ENCODE measurements around the gene KIF18A. TPM values are rescaled to one million over a fixed set of nuclear protein-coding genes. Genes with fewer than 3 reads are reported as not detected.

The KIF18A gene
- 29.1 and 184 TPM in 2 replicates for total RNA-seq (2011; cell fraction: chromatin; rRNA removed; ENCODE audit: low replicate concordance)
- total RNA-seq (2011; cell fraction: nucleolus; rRNA removed): 14.5 and 23.7 TPM in 2 replicates
- 44.7 and 45.4 TPM in 2 replicates for total RNA-seq (2011; cell fraction: nucleoplasm; rRNA removed)
- total RNA-seq (2014; rRNA removed) (15.1 and 16.4 TPM in 2 replicates), total RNA-seq (2014; rRNA removed; fragmentation: Illumina TruSeq; extraction: Trizol) (36.1 and 42.6 TPM in 2 replicates), total RNA-seq (2015; rRNA removed; fragmentation: Illumina TruSeq; extraction: Trizol) (29.6 and 32.9 TPM in 2 replicates), total RNA-seq (2021) (22.1 and 22.5 TPM in 2 replicates), polyA plus RNA-seq (2011; rRNA removed) (22.0 and 24.4 TPM in 2 replicates), polyA plus RNA-seq (2014; fragmentation: Illumina TruSeq; extraction: Trizol) (24.1 and 27.0 TPM in 2 replicates), polyA plus RNA-seq (2014; fragmentation: Nextera tagmentation; extraction: Ambion mirVana) (10 to 100 TPM; 20.8 to 24.3 TPM), polyA plus RNA-seq (2014; rRNA removed) (17.3 TPM in 2 replicates), polyA minus RNA-seq (2011; rRNA and poly(A)+ RNA removed) (66.0 and 74.0 TPM in 2 replicates), Bru-seq, nascent RNA (percentile 88 among the genes with signal in this experiment), BruChase-seq, experiment 1, labeled RNA remaining after a 2-hour chase (percentile 90 among the genes with signal in this experiment), BruChase-seq, experiment 2, labeled RNA remaining after a 6-hour chase (percentile 89 among the genes with signal in this experiment)
- 2.9 and 7.4 TPM in 2 replicates for polyA plus RNA-seq (2011; cell fraction: cytosol; rRNA removed)
- 14.0 and 23.7 TPM in 2 replicates for polyA plus RNA-seq (2011; cell fraction: nucleus; rRNA removed)
- 18.1 and 19.0 TPM in 2 replicates for polyA plus RNA-seq (2012)
- polyA minus RNA-seq (2011; cell fraction: cytosol; rRNA and poly(A)+ RNA removed): 12.3 and 14.2 TPM in 2 replicates
- 73.2 and 125 TPM in 2 replicates for polyA minus RNA-seq (2011; cell fraction: nucleus; rRNA and poly(A)+ RNA removed)
- long read RNA-seq, experiment 1, transcript KIF18A-201 (17 exons, 3,568 nt): major isoform, 61 of 75 reads
- long read RNA-seq, experiment 1, partial matches to known transcripts: 5 of 75 reads
- long read RNA-seq, experiment 1, other reads (novel, unspliced or antisense): 8 of 75 reads
- long read RNA-seq, experiment 2, partial matches to known transcripts: 7 of 8 reads
- long read RNA-seq, experiment 2, other reads (novel, unspliced or antisense): 0 of 8 reads
- long read RNA-seq, experiment 3, transcript KIF18A-201 (17 exons, 3,568 nt): major isoform, 6 of 14 reads
- long read RNA-seq, experiment 3, partial matches to known transcripts: 4 of 14 reads
- long read RNA-seq, experiment 3, other reads (novel, unspliced or antisense): 3 of 14 reads

- under 1% methylated on average over 38 of the region's 38 CpGs for WGBS (ENCODE audit: insufficient coverage, low coverage, missing lambda C conversion rate)
- no peaks in the 10 kb centered on the region; a peak in 4 of 5 replicates for H3K4me1 ChIP-seq (replicated peaks in 1 of 2; ENCODE audit: control insufficient read depth in 2 of 2, insufficient read depth in 2 of 2, low read length in 2 of 2)
- H3K79me2 ChIP-seq (ENCODE audit: control insufficient read depth, insufficient read depth, low read length): peaks cover 98% of the 10 kb centered on the region
- POLR2A ChIA-PET: interaction anchor here (0.7 to 2.8 kb wide), 11 partner anchors 8 to 738 kb away, joined by 3 to 21 read pairs (median 3); no protein-coding TSS in a partner anchor
- DNase-seq (ENCODE audit: extremely low read depth in 1 of 4, low spot score in 3 of 4) (peak; percentile 90 to 99 (median 90)), FAIRE-seq (peak; percentile 98), ATAC-seq (peak; percentile 84)
- H3K9ac ChIP-seq (ENCODE audit: insufficient read depth in 1 of 2, low read depth in 2 of 2, low read length in 2 of 2): peak within 1 kb of the TSS; percentile 90 to 98
- intact Hi-C loops (cut with micrococcal nuclease) (no loop called here), in situ Hi-C loops (cut with MboI) (no loop called here)
- peak within 1 kb of the TSS; percentile 97 for H3K27ac ChIP-seq (ENCODE audit: extremely low read depth, low read depth, low read length)
- no peaks in the 10 kb centered on the region for H3K27me3 ChIP-seq (ENCODE audit: control insufficient read depth in 2 of 2, insufficient read depth in 2 of 2, low read length in 2 of 2)
- H3K9me3 ChIP-seq (replicated peaks; ENCODE audit: control insufficient read depth, insufficient read depth, low read depth, low read length): no peaks in the 10 kb centered on the region
- no peaks in the 10 kb centered on the region for H3K9me1 ChIP-seq (ENCODE audit: control insufficient read depth, insufficient read depth, low read length)
- H3K36me3 ChIP-seq (ENCODE audit: control insufficient read depth, insufficient read depth, low read length): peaks cover 6% of the 10 kb centered on the region; the same call in 2 of the 3 replicates
- peak within 1 kb of the TSS; percentile 98 for H3K4me2 ChIP-seq (ENCODE audit: insufficient read depth, low read length)
- no peaks in the 10 kb centered on the region for H4K20me1 ChIP-seq (replicated peaks; ENCODE audit: control insufficient read depth, insufficient read depth, low read length)
- H3K4me3 ChIP-seq: peak within 1 kb of the TSS; percentile 78
- CTCF ChIA-PET (ENCODE audit: low intra/inter-chr PET ratio): no interaction called here
- BruUV-seq (replicated peaks): TSS peak; percentile 74
- H2AFZ ChIP-seq (ENCODE audit: low read depth, low read length): peak within 1 kb of the TSS; percentile 87
- TF ChIP-seq ZNF239 (CRISPR knock-in tag; IDR thresholded peaks at IDR 0.05) (no peak), NR1H2 (CRISPR knock-in tag; IDR thresholded peaks at IDR 0.05) (no peak), FOS (IDR thresholded peaks at IDR 0.05; ENCODE audit: extremely low read depth, insufficient read length) (peak; percentile 35), CC2D1A (IDR thresholded peaks at IDR 0.05) (no peak), HLTF (IDR thresholded peaks at IDR 0.05) (no peak), ZNF639 (CRISPR knock-in tag; conservative IDR thresholded peaks at IDR 0.05 in 1 of 2, IDR thresholded peaks at IDR 0.05 in 1 of 2) (no peak), RNF2 (IDR thresholded peaks at IDR 0.05) (no peak), E2F3 (CRISPR knock-in tag; IDR thresholded peaks at IDR 0.05) (peak; percentile 89), THRB (CRISPR knock-in tag; conservative IDR thresholded peaks at IDR 0.05) (0 out of 2 replicates have a peak, but pooled peaks have one; percentile 58), ETV1 (tag; conservative IDR thresholded peaks at IDR 0.05; ENCODE audit: low read depth) (peak; percentile 41; the same call in 1 of the 2 replicates), PCBP1 (IDR thresholded peaks at IDR 0.05; ENCODE audit: low read depth, low read length, poor library complexity, severe bottlenecking) (no peak)
- TF ChIP-seq, protein P1, sequence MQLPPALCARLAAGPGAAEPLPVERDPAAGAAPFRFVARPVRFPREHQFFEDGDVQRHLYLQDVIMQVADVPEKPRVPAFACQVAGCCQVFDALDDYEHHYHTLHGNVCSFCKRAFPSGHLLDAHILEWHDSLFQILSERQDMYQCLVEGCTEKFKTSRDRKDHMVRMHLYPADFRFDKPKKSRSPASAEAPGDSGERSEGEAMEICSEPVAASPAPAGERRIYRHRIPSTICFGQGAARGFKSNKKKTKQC (CRISPR knock-in tag; IDR thresholded peaks at IDR 0.05): no peak
Observed at GRCh38 chr11:28107750-28108618, at the start of gene KIF18A, which contains the start of gene METTL15. Gene KIF18A (minus strand): TSS chr11:28108156. CDS start chr11:28097947, 10,209 bp downstream. Gene METTL15 (plus strand): TSS chr11:28108388. CDS start chr11:28113335, 4,947 bp downstream.

All from K562 (cell line).